Stimulated activated CD8-positive, alpha-beta memory T cell treated with anti-CD3 and anti-CD28 coated beads, Interleukin-15, amount 100 ng/mL, for 4 hours (primary cell): ENCODE results near the gene MFSD11.
A peak's percentile ranks its signal among the peaks of the same experiment; 100 is the strongest.
"Not testable (repeated sequence)": the region's sequence is repeated elsewhere in the genome, so short reads cannot be mapped to it uniquely, and the experiment has no call there.

Experiments
- DNase-seq, 2 donors: peaks; one replicate each; pipeline ENCODE4 v3.0.0-alpha.2; 2020; ENCODE audit warnings: low read depth in 2 of 2

Gene MFSD11

DNA sequence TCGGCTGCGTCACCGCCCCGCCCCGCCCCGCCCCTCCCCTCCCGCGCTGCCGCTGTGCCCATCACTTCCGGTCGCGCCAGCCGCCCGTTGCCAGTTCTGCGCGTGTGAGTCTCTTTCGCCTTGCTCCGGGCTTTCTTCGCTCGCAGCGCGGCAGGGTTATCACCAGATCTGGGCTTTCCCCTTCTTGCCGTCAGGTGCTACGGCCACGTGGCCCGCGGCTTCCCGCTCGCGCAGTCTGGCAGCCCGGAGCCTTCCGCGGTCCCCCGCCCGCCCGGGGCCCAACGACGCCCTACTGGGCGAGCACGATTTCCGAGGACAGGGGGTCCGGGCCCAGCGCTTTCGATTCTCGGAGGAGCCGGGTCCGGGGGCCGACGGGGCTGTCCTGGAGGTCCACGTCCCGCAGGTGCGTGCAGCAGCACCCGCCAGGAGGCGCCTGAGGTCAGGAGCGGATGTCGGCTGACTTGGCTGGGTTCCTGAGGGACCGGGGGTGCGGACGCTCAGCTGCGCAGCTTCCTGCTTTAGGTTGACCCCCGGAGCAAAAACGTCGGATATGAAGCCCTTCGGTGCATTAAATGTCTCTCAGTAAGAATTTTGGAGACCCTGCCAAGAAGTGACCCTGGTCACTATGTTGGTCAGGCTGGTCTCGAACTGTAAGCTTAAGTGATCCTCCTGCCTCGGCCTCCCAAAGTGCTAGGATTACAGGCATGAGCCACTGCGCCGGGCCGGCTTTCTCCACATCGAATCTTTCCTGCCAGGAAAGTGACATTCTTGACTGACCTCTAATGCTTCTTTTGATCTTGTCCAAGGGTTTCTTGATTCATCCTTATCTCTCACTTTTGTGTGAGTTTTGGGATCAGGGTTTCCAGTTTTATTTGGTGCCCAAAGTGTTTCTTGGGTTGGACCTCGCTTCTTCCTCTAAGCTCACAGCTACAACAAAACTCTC lies 10.9 kb upstream of the MFSD11 start, which contains the start of gene METTL23:
TSS of gene METTL23 (plus strand) at position 64 of the 943 bp plus-strand sequence. CDS start 2,872 bp downstream, outside the sequence.
- no peak for DNase-seq

DNA sequence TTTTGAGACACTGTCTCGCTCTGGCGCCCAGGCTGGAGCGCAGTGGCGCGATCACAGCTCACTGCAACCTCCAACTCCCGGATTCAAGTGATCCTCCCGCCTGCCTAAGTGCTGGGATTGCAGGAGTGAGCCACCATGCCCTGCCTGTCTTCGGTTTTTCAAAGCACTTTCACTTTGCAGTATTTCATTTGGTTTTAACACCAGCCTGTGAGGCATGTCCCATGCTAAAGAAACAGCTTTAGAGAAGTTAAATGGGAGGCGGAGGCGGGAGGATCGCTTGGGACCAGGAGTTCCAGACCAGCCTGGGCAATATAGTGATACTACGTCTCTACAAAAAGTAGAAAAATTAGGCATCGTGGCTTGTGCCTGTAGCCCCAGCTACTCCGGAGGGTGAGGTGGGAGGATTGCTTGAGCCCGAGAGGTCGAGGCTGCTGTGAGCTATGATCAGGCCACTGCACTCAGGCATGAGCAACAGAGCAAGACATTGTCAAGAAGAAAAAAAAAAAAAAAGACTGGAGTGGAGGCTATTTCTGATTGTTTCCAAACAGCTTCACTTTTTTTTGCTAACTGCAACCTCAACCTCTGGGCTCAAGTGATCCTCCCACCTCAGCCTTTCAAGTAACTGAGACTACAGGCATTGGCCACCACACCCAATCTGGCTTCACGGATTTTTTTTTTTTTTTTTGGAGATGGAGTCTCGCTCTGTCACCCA lies 10.0 kb upstream of the MFSD11 start:
- no peak for DNase-seq

- not testable (repeated sequence) for DNase-seq
Observed at GRCh38 chr17:76731800-76732733, 5.9 kb upstream of the MFSD11 start.

GRCh38 chr17:76732734-76733617 lies 4.9 kb upstream of the MFSD11 start:
- DNase-seq = no peak

DNA sequence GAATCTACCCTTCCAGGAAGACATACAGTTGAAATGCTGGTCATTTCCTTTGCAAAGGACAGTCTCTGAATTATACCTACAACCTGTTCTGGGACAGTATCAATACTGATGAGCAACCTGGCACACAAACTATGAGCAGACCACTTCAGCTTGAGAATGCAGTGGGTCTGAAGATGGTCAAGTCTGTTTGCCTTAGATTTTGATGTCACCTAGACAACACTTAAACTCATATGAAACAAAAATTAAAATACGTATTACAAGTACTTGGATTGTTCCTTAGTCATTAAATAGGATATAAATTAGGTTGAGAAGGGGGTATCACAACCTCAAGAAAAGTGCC lies 4.3 kb upstream of the MFSD11 start:
- DNase-seq = no peak

GRCh38 chr17:76734080-76734840 lies 3.7 kb upstream of the MFSD11 start:
- no peak for DNase-seq

- no peak for DNase-seq
Observed at GRCh38 chr17:76735006-76735405, 2.9 kb upstream of the MFSD11 start.

- DNase-seq = no peak
Observed at GRCh38 chr17:76735586-76736348, 2.2 kb upstream of the MFSD11 start.

GRCh38 chr17:76736349-76737081 lies 1.4 kb upstream of the MFSD11 start:
- DNase-seq = peak in 1 of 2 donors; percentile 55

GRCh38 chr17:76737082-76737675 lies 740 bp upstream of the MFSD11 start, which contains the start of gene SRSF2:
Gene SRSF2, minus strand, starts transcription at chr17:76737331. Its CDS starts 171 bp downstream, at chr17:76737160.
- peak; percentile 95 to 99 for DNase-seq

DNA sequence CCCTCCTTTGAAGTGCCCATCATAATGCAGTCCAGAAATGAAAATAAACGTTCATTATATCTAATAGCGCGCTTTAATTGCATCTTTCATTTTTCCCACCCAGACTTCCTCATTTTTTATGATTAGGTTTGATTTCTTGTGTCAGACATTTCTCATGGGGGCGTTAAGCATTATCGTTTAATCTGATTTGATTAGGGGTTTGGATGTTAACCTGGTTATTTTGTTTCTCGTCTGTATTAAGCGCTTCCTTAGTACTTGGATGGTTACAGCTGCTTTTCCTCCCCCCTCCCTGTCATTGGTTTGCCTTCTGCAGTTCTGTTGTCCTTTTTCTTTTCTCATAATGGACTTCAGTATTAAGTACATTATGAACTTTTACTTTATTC lies 540 bp downstream of the MFSD11 start:
- no peak for DNase-seq

GRCh38 chr17:76739568-76740115 lies 1.7 kb downstream of the MFSD11 start:
- DNase-seq = not testable (repeated sequence)

GRCh38 chr17:76740329-76741118 lies 2.6 kb downstream of the MFSD11 start:
- no peak for DNase-seq

DNA sequence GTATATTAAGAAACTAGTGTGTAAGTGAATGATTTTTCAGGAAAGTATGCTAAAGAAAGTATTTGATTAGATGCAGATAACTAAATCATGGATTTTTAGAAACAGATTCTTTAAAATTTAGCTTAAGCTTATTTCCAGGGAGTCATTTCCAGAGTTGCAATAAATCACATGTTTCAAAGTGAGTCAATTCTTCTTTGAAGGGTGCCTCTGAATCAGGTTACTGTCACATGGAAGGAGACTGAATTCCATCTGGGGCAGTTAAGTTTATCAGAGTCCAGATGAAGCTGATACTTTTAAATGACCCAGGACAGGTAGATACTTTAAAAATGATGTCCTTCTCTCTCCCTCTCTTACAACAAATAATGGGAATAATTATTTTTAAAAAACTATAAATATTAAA lies 5.0 kb downstream of the MFSD11 start:
- no peak for DNase-seq

GRCh38 chr17:76744747-76745146 lies 6.8 kb downstream of the MFSD11 start:
- DNase-seq = no peak

GRCh38 chr17:76745785-76746184 lies 7.9 kb downstream of the MFSD11 start:
- DNase-seq = not testable (repeated sequence)
